Effector memory CD4-positive, alpha-beta T cell (primary cell): ENCODE results near the gene RTCA.
"Not testable (repeated sequence)": the region's sequence is repeated elsewhere in the genome, so short reads cannot be mapped to it uniquely, and the experiment has no call there.

Experiments used
- DNase-seq, 3 donors: peaks; one replicate each; pipeline ENCODE4 v3.0.0-alpha.2; 2020
- H3K27ac ChIP-seq: 2 replicates; pipeline ENCODE4 v1.7.0; 2013; ENCODE audit warnings: mild to moderate bottlenecking, low read length, moderate library complexity; ENCODE audit not compliant: insufficient read depth, poor library complexity, severe bottlenecking
- H3K27me3 ChIP-seq: replicated peaks from 2 replicates; pipeline ENCODE4 v1.7.0; 2013; ENCODE audit warnings: mild to moderate bottlenecking, low read length; ENCODE audit not compliant: insufficient read depth, control insufficient read depth, poor library complexity, severe bottlenecking
- H3K36me3 ChIP-seq: 2 replicates; pipeline ENCODE4 v1.7.0; 2013; ENCODE audit warnings: mild to moderate bottlenecking, low read length, moderate library complexity; ENCODE audit not compliant: control insufficient read depth, insufficient read depth
- H3K4me1 ChIP-seq: 2 replicates; pipeline ENCODE4 v1.7.0; 2013; ENCODE audit warnings: low read length, mild to moderate bottlenecking; ENCODE audit not compliant: control insufficient read depth, insufficient read depth, poor library complexity, severe bottlenecking
- H3K4me3 ChIP-seq: 2 replicates; pipeline ENCODE4 v1.7.0; 2013; ENCODE audit warnings: low read length, low read depth, mild to moderate bottlenecking; ENCODE audit not compliant: insufficient read depth, poor library complexity, severe bottlenecking
- H3K9me3 ChIP-seq: 2 replicates; pipeline ENCODE4 v1.7.0; 2013; ENCODE audit warnings: mild to moderate bottlenecking, low read length, moderate library complexity; ENCODE audit not compliant: control insufficient read depth

The RTCA gene

DNA sequence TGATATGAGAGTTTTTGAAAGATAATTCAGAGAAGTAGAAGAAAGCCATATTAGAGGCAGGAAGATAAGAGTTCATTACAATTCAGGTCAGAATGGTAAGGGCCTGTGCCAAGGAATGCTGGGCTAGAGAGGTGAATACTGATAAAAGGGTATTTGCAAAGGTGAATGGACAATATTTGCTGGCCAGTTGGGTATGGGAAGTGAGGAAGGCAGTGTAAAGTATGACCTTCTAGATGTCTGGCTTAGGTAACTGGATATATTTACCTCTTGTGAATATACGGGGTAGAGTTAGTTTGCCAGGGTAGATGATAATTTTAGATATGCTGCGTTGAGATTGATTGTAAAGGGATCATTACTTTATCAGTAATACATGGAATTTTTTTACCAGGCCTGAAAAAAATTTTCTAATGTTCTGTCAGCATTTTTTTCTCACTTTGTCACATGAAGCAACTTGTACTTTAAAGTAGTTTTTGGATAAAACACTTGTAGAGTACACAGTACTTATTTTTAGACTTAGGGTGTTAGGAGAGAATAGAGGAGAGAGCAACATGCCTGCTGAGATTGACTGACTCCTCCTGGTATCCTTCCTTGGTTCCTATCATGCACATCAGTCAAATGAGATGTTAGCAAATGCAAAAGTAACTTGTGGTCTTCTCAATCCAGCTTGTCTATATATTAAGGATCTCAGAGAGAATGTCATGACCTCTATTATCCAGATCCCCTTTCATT lies 14.1 kb downstream of the RTCA start:
- H3K4me1 ChIP-seq, result peaks cover 3% of the 10 kb centered on the region
- peaks cover 71% of the 10 kb centered on the region for H3K36me3 ChIP-seq
- H3K9me3 ChIP-seq, result no peaks in the 10 kb centered on the region
- no peak overlapping the region for H3K4me3 ChIP-seq
- no peaks in the 10 kb centered on the region for H3K27me3 ChIP-seq
- no peak overlapping the region for H3K27ac ChIP-seq
- DNase-seq, result no peak

DNA sequence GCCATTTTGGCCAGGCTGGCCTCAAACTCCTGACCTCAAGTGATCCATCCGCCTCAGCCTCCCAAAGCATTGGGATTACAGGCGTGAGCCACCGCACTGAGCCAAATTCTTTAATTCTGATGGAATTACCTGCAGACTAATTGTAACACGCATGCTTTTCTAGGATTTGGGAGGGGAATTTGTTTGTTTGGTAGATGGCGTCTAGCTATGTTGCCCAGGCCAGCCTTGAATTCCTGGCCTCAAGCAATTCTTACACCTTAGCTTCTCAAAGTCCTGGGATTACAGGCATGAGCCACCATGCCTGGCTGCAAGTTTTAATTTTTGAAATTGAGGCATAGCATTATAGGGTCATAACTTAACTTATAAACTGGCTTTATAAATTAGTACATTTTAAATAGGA lies 18.6 kb downstream of the RTCA start:
- Histone ChIP-seq H3K27ac (no peak overlapping the region), H3K4me1 (peaks cover 3% of the 10 kb centered on the region), H3K36me3 (peaks cover 55% of the 10 kb centered on the region), H3K4me3 (no peak overlapping the region), H3K9me3 (no peaks in the 10 kb centered on the region), H3K27me3 (no peaks in the 10 kb centered on the region)
- no peak for DNase-seq

DNA sequence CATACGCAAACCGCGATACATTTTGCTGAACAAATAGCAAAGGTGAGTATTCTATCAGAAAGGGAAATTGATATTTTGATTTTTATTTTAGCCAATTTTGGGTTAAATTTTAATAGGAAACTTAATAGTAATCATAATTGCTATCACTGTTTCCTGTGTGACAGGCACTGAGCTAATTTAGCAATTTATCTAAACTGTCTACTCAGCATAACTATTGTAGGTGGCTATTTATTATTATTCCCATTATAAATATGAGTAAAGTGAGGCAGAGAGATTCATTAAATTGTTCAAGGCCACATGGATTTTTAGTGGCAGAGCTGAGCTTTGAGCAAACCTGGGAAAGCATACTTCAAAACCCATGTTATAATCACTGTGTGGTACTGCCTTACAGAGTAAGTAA lies 21.1 kb downstream of the RTCA start:
- H3K4me3 ChIP-seq, result no peak overlapping the region
- no peaks in the 10 kb centered on the region for H3K4me1 ChIP-seq
- H3K27ac ChIP-seq, result no peak overlapping the region
- H3K9me3 ChIP-seq, result no peaks in the 10 kb centered on the region
- DNase-seq, result no peak
- H3K27me3 ChIP-seq, result no peaks in the 10 kb centered on the region
- peaks cover 54% of the 10 kb centered on the region for H3K36me3 ChIP-seq

DNA sequence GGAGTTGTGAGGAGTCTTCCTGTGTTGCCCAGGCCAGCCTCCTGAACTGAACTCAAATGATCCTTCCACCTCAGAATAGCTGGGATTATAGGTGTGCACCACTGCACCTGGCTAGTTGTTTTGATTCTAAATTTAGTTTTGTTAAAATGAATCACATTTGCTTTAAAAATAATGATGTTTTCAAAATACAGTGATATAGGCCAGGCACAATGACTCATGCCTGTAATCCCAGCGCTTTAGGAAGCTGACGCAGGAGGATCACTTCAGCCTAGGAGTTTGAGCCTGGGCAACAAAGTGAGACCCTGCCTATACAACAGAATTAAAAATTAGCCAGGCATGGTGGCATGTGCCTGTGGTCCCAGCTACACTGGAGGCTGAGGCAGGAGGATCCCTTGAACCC lies 24.3 kb downstream of the RTCA start:
- DNase-seq, result no peak
- no peaks in the 10 kb centered on the region for H3K9me3 ChIP-seq
- H3K27me3 ChIP-seq, result no peaks in the 10 kb centered on the region
- H3K27ac ChIP-seq, result no peak overlapping the region
- no peak overlapping the region for H3K4me3 ChIP-seq
- H3K36me3 ChIP-seq, result peaks cover 52% of the 10 kb centered on the region
- no peaks in the 10 kb centered on the region for H3K4me1 ChIP-seq

DNA sequence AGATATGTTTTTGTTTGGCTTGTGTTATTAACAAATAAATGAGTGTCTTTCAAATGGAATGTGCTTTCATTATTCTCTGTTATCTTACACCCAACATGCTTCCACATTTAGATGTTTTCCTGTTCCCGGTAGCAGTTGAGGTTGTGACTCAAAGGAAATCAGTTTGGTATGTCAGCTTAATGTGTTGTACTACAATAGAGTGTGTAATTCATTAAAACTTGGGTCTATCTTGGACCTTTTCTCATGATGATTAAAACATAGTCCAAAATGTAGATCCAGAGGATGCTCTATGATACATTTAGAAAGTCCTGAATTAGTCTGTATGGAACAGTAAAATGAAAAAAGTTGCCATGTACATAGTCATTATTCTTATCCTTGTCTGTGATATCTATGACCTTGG lies 26.7 kb downstream of the RTCA start:
- no peaks in the 10 kb centered on the region for H3K9me3 ChIP-seq
- H3K27ac ChIP-seq, result no peak overlapping the region
- H3K27me3 ChIP-seq, result no peaks in the 10 kb centered on the region
- no peak for DNase-seq
- H3K36me3 ChIP-seq, result peaks cover 34% of the 10 kb centered on the region
- H3K4me3 ChIP-seq, result no peak overlapping the region
- no peaks in the 10 kb centered on the region for H3K4me1 ChIP-seq

DNA sequence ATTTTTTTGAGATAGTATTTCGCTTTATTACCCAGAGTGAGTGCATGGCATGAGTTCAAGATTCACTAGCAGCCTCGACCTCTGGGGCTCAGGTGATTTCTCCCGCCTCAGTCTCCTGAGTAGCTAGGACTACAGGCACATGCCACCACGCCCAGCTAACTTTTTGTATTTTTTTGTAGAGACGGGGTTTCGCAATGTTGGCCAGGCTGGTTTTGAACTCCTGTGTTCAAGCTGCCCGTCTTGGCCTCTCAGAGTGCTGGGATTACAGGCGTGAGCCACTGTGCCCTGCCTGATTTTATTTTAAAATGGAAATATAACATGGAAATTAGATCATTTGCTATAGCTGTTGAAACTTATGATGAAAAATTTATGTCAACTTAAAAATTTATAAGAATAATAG lies 30.1 kb downstream of the RTCA start:
- no peak overlapping the region for H3K27ac ChIP-seq
- H3K27me3 ChIP-seq, result no peaks in the 10 kb centered on the region
- no peak overlapping the region for H3K4me3 ChIP-seq
- no peaks in the 10 kb centered on the region for H3K4me1 ChIP-seq
- no peak for DNase-seq
- H3K9me3 ChIP-seq, result no peaks in the 10 kb centered on the region
- peaks cover 16% of the 10 kb centered on the region for H3K36me3 ChIP-seq

DNA sequence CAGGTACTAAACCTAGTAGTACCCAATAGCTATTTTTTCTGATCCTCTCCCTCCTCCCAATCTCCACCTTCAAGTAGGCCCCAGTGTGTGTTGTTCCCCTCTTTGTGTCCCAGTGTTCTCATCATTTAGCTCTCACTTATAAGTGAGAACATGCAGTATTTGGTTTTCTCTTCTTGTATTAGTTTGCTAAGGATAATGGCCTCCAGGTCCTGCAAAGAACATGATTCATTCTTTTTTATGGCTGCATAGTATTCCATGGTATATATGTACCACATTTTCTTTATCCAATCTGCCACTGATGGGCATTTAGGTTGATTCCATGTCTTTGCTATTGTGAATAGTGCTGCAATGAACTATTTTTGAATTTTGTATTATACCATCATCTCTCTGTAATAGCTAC lies 31.0 kb downstream of the RTCA start:
- not testable (repeated sequence) for H3K4me1 ChIP-seq, H3K4me3 ChIP-seq, H3K27me3 ChIP-seq, H3K9me3 ChIP-seq, DNase-seq, H3K27ac ChIP-seq
- H3K36me3 ChIP-seq, result peaks cover 14% of the 10 kb centered on the region

DNA sequence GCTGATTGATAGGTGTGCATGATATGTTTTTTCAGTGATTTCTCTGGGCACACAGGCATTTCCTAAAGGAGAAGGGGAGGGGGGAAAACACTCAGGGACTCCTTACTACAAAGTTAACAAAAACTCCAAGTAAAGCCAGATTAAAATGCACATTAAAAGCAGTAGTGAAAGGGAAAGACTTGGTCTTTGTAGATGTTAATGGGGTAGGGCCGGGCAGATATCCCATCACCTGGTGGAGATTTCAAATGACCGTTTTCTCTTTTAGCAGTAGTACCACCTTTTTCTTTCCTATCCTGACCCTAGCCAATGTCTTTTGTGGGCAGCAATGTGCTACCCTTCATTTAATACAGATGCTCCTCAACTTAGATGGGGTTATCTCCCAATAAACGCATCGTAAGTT lies 32.5 kb downstream of the RTCA start:
- no peaks in the 10 kb centered on the region for H3K4me1 ChIP-seq
- H3K27ac ChIP-seq, result no peak overlapping the region
- DNase-seq, result no peak
- no peaks in the 10 kb centered on the region for H3K9me3 ChIP-seq
- peaks cover 5% of the 10 kb centered on the region for H3K36me3 ChIP-seq
- no peaks in the 10 kb centered on the region for H3K27me3 ChIP-seq
- no peak overlapping the region for H3K4me3 ChIP-seq

DNA sequence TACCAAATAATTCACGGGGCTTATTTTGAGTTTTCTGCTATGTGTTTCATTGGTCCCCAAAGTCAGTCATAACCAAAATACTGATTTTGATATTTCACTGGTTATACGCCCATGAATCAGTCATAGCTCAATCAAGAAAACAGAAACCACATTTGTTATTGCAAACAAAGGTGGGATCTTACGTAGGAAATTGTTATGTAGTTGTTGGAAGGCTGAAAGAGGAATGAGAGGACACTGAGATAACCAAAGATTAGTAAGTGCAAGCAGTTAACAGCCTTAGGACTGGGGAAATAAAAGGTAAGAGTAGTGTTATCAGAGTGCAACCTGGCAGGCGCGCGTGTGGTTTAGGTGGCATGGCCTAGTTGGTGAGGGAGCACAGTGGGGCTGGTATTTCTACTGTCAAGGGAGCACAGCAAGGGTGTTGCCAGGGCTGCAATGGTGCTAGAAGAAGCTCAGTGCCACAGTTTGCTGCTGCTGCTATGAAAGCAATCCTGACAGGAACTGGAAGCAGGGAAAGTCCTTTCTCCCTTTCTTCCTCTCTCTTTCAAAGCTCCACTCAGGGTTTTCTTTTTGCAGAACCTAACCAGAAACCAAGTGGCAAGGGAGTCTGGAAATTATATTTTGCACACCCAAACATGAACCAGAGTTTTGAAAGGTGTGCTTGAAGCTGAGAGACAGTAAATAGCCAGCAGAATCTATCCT lies 33.7 kb downstream of the RTCA start:
- no peaks in the 10 kb centered on the region for H3K4me1 ChIP-seq
- H3K9me3 ChIP-seq, result no peaks in the 10 kb centered on the region
- H3K4me3 ChIP-seq, result no peak overlapping the region
- no peak for DNase-seq
- H3K27me3 ChIP-seq, result no peaks in the 10 kb centered on the region
- H3K27ac ChIP-seq, result no peak overlapping the region
- H3K36me3 ChIP-seq, result no peaks in the 10 kb centered on the region

DNA sequence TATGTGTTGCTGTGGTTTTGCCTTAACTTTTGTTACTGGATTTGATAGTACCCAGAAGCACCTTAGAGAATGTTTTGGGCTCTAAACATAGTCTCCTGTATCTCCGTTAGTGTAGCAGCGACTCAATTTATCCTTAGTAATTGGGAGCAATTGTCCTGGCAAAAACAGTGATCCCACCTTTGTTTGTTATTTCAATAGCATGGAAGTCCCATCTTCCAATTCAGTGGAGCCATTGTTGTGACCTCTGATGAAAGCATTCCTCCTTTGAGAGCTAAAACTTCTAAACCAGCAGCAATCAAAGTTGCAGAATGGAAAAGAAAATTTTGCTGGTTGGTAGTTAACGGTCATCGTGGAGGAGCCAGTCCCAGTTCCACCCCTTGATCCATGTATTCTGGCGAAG lies 34.7 kb downstream of the RTCA start:
- no peaks in the 10 kb centered on the region for H3K36me3 ChIP-seq
- H3K27ac ChIP-seq, result no peak overlapping the region
- DNase-seq, result no peak
- no peak overlapping the region for H3K4me3 ChIP-seq
- no peaks in the 10 kb centered on the region for H3K27me3 ChIP-seq
- H3K4me1 ChIP-seq, result no peaks in the 10 kb centered on the region
- no peaks in the 10 kb centered on the region for H3K9me3 ChIP-seq
